VCaP (cell line): Measurements from ENCODE around the gene KAZALD1.
A peak's percentile ranks its signal among the peaks of the same experiment; 100 is the strongest.

Experiments used
- H3K27ac ChIP-seq: fragments of 450-650 bp; 2 replicates; pipeline ENCODE4 v1.5.1; 2017
- TF ChIP-seq, protein P1 (sequence below): fragments of 450-650 bp; conservative IDR thresholded peaks from 2 replicates; pipeline ENCODE4 v1.5.1; 2017; ENCODE audit warnings: mild to moderate bottlenecking, moderate library complexity

The KAZALD1 gene

DNA sequence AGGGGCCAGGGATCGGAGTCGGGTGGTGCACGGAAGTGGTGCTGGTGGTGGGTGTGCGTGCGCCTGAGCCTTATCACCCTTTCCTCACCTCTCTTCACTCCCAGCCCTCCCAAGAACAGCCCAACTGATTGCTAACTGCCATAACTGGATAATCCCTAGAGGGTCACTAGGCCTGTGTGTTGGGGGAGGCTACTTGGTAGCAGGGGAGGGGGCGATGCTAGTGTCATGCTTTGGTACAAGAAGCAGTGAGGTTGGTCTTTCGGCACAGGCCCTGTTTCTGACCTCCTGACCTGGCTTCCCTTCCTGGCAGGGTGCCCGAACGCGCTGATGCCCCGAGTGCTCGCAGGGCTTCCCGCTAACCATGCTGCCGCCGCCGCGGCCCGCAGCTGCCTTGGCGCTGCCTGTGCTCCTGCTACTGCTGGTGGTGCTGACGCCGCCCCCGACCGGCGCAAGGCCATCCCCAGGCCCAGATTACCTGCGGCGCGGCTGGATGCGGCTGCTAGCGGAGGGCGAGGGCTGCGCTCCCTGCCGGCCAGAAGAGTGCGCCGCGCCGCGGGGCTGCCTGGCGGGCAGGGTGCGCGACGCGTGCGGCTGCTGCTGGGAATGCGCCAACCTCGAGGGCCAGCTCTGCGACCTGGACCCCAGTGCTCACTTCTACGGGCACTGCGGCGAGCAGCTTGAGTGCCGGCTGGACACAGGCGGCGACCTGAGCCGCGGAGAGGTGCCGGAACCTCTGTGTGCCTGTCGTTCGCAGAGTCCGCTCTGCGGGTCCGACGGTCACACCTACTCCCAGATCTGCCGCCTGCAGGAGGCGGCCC, 652 bp downstream of the KAZALD1 start:
- H3K27ac ChIP-seq: peak overlapping the region; percentile 94
- TF ChIP-seq, protein P1, sequence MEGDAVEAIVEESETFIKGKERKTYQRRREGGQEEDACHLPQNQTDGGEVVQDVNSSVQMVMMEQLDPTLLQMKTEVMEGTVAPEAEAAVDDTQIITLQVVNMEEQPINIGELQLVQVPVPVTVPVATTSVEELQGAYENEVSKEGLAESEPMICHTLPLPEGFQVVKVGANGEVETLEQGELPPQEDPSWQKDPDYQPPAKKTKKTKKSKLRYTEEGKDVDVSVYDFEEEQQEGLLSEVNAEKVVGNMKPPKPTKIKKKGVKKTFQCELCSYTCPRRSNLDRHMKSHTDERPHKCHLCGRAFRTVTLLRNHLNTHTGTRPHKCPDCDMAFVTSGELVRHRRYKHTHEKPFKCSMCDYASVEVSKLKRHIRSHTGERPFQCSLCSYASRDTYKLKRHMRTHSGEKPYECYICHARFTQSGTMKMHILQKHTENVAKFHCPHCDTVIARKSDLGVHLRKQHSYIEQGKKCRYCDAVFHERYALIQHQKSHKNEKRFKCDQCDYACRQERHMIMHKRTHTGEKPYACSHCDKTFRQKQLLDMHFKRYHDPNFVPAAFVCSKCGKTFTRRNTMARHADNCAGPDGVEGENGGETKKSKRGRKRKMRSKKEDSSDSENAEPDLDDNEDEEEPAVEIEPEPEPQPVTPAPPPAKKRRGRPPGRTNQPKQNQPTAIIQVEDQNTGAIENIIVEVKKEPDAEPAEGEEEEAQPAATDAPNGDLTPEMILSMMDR: peak; percentile 59

DNA sequence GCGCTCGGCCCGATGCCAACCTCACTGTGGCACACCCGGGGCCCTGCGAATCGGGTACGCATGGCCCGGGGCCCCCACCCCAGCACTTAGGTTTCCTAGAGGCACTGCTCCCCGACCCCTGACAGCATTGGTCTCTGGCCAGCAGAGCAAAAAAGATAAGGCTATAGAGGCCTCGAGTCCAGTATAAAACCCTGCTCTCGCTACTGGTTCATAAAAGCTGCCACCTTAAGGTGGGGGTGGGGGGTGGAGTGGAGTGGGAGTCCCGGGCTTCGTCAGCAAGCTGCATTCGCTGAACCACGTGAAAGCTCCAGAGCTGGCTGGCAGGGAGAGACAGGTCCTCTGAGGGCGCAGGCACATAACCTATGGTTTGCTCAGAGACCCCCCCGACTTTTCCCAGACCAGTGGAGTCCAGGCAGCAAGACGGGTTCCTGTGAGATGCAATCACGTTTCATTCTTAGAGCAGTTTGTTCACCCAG, 1.3 kb downstream of the KAZALD1 start:
- TF ChIP-seq, protein P1: no peak
- peak overlapping the region; percentile 94; the same call in 1 of the 2 replicates for H3K27ac ChIP-seq

DNA sequence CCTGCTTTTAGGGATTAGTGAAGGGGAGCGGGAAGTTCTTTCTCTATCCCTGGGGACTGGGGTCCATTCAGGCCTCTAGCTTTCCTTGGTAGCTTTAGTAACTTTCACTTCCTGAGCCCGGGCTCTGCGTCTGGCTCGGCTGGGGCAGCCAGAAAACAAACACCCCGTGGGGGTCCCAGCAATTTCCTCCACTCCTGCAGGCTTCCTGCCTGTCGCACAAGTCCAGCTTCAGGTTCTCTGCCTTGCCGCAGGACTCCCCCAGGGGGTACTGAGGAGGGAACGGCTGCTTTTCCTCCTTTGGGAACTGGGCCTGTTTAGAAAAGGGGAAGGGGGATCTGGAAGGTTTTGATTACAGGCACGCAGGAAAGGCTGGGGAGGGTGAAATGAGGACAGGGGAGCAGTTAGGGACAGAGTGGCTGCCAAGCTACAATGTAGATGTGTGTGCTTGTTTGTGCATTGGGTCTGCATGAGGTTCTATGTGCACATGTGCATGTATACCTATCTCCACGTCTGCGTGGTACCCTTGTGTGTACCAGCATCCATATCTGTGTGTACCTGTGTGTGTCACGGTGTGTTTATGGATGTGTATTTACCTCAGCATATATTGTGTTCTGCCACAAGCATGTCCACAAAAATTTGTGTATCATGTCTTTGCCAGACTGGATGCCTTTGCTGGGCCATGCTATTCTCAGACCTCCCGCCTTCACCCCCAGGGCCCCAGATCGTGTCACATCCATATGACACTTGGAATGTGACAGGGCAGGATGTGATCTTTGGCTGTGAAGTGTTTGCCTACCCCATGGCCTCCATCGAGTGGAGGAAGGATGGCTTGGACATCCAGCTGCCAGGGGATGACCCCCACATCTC, 2.0 kb downstream of the KAZALD1 start:
- TF ChIP-seq, protein P1: no peak
- peak overlapping the region; percentile 94 for H3K27ac ChIP-seq

DNA sequence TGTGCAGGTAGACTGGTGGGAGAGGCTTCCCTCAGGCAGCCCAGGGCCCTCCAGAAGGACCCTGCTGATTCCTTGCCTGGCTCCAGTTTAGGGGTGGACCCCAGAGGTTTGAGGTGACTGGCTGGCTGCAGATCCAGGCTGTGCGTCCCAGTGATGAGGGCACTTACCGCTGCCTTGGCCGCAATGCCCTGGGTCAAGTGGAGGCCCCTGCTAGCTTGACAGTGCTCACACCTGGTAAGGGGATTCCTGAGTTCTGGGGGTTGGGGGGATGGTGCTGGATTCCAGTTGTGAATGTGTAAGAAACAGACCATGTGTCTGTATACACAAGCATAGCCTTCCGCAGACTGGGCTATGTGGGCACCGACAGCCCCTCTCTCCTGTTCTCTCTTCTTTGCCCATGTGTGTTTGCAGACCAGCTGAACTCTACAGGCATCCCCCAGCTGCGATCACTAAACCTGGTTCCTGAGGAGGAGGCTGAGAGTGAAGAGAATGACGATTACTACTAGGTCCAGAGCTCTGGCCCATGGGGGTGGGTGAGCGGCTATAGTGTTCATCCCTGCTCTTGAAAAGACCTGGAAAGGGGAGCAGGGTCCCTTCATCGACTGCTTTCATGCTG, 2.7 kb downstream of the KAZALD1 start:
- peak overlapping the region; percentile 94 for H3K27ac ChIP-seq
- TF ChIP-seq, protein P1: no peak

DNA sequence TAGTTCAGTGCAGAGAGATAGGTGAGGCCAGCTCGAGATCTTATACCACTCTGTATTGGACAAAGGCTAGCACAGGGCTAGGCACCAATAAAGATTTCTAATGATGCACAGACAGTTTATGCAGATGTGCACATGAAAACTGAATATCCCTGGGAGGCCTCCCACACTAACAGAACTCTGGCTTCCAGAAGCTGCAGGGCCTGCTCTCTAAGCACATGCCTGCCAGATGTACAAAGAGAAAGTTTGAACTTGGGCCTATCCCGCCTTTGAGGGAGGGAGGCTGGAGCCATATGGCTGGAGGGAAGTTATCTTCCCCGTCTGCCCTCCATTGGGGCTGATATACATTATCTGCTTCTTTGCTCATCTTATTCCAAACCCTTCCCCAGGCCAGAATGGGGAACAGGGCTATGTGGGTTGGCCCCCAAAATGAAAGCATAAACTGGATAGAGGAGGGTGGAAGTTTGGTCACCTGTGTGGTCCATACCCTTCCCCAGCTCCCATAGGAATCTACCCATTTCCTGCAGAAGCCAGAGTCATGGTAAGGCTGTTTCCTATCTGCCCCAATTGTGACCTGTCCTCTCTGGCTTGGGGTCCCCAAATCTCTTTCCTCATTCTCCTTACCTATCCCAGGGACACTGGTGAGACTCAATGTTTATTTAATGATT, 3.8 kb downstream of the KAZALD1 start:
- H3K27ac ChIP-seq: peak overlapping the region; percentile 94
- TF ChIP-seq, protein P1: no peak

DNA sequence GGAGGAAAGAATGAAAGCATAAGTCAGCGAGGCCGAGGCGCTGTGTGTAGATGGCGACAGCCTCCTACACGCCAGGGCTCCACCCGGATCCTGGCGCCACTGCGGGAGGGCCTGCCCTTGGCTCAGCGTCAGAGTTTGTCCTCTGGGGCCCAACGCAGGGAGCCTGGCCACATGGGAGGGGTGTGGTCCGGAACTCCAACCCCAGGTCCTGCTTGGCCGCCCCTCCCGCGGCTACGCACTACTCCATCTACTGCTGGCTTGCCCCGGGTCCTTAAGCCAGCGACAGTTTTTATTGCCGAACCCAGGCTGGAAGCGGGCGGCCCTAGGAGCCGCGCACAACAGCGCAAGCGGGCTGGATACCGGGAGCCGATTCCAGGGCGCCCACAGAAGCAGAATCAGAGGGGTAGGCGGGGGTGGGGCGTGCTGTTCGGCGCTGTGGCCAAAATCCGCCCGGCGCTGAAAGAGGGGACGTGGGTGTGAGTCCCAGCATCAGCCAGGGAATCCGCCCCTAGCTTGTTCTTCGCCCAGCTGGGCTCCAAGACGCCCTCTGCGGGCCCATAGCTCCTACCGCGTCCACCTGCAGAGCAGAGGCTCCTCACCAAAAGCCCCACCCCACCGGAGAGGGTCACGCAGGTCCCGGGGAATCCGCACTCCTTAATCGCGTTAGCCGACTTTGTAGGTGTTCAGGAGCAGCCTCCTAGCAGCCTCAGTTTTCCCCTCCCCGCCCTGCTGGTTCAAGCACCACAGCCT, 4.5 kb downstream of the KAZALD1 start:
- TF ChIP-seq, protein P1: peak; percentile 74
- H3K27ac ChIP-seq: peak overlapping the region; percentile 94
